NCI-H748 treated with DMSO at 0.1 percent for 48 hours (cell line): ENCODE data around the gene TRMT5.

ENCODE experiments used
- DNase-seq: peaks from one replicate; lab custom pipeline; 2025; lab: John Stamatoyannopoulos, UW

The TRMT5 gene, protein sequence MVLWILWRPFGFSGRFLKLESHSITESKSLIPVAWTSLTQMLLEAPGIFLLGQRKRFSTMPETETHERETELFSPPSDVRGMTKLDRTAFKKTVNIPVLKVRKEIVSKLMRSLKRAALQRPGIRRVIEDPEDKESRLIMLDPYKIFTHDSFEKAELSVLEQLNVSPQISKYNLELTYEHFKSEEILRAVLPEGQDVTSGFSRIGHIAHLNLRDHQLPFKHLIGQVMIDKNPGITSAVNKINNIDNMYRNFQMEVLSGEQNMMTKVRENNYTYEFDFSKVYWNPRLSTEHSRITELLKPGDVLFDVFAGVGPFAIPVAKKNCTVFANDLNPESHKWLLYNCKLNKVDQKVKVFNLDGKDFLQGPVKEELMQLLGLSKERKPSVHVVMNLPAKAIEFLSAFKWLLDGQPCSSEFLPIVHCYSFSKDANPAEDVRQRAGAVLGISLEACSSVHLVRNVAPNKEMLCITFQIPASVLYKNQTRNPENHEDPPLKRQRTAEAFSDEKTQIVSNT

DNA sequence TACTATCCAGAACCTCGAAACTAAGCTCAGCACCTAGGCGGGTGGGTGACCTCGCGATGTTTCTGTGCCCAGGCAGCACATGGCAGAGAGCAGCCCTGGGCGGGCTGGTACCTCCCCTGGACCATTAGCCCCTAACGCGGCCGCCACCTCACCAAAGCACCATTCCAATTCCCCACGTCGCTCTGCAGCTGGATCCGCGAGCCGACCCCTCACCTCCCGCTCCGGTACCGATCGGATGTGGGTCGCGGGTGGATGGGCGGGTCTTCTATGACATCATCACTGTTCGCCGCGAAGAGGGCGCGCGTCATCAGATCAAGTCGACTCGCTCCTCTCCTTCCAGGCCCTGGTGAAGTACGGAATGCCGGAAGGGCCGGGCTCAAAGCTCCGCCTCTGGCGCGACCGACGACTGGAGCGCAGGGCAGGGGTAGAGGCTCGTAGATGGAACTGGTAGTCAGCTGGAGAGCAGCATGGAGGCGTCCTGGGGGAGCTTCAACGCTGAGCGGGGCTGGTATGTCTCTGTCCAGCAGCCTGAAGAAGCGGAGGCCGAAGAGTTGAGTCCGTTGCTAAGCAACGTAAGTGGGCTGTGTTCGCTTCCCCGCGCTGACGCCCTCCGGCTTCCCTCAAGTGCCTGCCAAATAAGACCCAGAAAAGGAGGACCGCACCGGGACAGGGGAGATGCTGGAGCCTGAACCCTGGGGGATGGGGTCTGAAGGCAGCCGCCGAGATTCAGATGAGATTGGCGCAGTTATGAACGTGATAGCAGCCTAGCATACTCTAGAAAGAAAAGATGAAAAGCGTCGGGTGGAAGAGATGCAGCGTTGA is at the start of gene TRMT5, which contains the start of gene SLC38A6:
Gene TRMT5 (minus strand): TSS at position 269 of the 822 bp plus-strand sequence. CDS start 106 bp downstream, at position 163.
Gene SLC38A6 (plus strand): TSS at position 435 of the 822 bp plus-strand sequence. CDS start 33 bp downstream, at position 468.
- DNase-seq = peak; percentile 91

DNA sequence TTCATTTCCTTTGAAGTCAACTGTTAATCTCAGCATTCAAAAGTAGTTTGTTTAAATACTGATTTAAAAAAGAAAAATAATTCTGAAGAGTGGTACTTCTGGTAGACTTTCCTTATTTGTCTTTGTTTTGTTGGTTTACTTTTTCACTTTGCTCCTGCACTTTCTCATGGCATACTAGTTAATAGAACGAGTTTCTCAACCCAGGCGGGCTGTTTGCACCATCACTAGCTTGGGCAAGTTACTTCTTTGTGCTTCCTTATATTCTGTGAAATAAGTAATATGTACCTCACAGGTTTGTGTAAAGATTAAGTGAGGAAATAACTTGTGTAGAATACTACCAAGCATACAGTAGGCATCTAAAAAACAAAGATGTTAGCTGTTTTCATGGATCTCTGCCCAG is 45.6 kb upstream of the TRMT5 start:
- DNase-seq = no peak

DNA sequence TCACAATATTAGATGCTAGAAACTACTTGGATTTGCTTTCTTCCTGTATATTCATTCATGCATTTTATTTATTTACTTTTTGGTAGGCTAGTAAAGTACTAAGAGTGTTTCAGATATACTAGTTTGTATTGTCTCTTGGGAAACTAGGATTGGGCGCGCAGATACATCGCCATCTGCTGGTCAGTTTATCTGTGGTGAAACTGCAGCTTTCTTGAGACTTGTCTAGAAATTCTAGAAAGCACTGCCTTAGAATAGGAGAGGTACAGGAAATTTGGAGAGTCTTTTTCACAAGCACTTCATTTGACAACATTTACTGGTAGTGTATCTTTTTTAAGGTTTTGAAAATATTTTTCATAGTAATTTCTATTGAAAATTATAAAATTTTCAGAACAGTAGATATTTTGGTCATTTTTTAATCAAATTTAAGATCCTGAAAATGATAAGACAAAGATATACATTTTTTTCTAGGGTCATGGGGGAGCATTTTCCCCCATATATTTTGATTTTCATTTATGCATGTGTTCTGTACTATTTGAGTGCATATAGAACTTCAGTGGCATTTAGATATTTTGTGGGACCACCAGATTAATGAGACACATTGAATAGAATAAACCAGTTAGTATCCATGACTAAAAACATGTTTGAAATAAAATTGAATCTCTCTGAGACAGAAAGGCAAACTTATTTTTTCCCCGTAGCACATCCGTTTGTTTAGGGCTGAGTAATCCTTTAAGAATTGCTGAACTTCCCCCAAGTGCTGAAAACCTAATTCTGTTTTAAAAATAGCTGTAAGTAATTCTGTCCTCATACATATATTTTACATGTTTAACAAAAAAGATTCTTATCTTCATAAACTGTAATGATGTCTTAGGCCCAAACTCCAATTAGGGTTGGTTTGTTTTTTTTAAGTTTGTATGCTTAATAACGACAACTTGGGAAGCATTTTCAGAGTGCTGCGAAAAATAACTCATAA is 44.7 kb upstream of the TRMT5 start:
- DNase-seq = peak; percentile 83

DNA sequence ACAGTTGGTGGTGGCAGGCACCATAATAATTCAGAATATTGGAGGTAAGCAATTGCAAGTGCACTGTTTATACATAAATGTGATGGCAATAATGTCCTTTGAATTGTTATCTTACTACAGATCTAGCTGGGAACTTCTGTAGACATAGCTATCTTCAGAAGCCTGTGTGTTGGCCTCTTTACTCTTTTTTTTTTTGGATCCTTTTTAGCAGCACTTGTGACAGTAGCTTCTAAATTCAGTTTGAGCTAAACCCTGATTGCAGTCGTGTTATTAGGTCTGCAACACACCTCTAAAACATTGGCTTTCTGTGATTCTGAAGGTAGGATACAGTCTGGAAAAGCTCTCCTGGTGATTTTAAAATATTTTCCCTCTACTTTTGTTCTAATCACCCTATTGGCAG is 38.7 kb upstream of the TRMT5 start:
- no peak for DNase-seq

DNA sequence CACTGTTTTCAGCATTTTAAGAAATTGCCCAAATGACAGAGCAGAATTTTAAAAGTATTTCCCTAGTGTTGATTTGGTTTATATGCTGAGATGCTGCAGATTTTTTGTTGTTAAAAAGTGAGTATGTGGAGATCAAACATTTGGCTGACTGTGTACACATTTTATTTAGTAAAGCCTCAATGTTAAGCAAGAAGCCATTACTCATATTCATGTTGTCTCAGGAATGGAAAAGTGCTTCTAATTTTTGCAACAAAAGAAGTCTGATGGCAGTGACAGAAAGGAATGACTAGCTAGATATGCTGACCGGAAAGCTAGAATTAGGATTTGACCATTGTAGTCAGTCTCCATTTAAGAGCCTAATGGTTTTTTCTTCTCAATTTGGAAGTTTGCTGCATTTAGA is 22.7 kb upstream of the TRMT5 start:
- DNase-seq = no peak

DNA sequence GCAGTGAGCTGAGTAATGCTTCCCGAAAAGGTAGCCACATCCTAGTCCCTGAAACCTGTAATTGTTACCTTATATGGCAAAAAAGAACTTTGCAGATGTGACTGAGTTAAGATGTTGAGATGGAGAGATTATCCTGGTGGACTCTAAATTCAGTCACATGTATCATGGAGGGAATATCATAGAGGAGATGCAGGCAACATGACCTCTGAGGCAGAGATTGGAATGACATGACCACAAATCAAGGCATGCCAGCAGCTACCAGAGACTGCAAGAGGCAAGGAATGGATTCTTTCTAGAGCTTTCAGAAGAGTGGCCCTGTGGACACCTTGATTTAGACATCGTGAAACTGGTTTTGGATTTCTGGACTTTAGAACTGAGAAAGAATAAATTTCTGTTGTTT is 18.7 kb upstream of the TRMT5 start:
- no peak for DNase-seq

DNA sequence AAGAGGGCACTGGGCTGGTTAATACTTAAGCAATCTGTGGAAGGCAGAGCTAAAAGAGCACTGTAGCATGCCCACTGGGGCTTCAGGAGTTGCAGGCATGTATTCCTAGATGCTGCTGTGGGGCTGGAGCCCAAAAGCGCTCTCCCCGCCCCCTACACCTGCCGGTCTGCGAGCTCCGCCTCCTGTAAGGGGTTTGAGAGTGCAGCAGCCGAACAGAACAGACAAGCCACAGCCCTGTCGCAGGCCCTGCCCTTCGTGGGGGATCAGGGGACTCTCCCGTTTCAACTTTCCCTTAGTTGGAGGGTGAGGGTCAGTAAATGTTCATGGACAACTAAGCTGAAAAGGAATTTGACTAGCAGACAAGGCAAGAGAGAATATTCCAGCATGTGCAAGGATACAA is 17.7 kb upstream of the TRMT5 start:
- DNase-seq = no peak

DNA sequence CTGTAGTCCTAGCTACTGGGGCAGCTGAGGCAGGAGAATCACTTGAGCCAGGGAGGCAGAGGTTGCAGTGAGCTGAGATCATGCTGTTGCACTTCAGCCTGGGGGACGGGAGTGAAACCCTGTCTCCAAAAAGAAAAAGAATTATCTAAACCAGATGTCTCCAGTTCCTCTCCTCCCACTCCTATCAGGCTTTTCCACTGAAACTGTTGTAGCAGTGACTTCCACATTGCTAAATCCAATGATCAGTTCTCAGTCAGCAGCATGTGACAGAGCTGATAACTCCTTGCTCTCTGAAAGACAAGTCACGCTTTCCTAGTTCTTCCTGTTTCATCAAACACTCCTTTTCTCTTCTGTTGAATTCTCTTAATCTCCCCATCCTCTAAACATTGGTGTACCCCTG is 8.7 kb upstream of the TRMT5 start:
- DNase-seq = no peak

DNA sequence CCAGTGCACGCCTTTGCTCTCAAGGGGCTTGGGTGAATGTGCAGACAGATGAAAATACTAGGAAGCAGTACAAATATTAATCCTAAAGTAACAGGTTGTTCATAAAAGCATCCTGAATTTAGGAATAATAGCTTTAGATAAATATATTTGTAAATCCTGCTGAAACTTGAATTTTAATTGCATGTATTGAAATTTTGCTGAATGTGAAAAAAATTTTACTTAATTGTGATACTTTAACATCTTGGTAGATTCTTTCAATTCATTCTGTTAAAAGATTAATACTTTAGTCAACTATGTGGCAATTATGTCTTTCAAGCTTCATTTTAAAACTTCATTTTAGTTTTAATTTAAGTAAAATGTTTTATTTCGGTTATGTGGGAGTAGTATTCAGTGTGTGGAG is 5.6 kb upstream of the TRMT5 start:
- DNase-seq = no peak

DNA sequence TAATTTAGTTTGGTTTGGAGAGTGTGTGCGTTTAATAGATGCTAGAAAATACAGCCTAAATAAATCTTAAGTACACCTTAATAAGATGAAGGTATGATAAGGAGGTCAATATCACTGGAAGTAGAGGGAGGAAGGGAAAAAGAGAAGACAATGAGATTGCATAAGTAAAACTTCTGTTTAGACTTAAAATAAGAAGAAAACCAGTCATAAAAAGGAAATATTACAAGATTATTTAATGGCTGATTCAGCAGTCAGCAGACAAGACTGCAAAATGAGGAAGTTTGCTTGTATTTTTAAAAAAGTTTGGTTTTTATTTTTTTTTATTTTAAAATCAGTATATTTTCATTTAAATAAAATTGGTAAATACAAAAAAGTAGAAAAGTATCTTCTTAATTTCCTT is 3.3 kb upstream of the TRMT5 start:
- DNase-seq = no peak

DNA sequence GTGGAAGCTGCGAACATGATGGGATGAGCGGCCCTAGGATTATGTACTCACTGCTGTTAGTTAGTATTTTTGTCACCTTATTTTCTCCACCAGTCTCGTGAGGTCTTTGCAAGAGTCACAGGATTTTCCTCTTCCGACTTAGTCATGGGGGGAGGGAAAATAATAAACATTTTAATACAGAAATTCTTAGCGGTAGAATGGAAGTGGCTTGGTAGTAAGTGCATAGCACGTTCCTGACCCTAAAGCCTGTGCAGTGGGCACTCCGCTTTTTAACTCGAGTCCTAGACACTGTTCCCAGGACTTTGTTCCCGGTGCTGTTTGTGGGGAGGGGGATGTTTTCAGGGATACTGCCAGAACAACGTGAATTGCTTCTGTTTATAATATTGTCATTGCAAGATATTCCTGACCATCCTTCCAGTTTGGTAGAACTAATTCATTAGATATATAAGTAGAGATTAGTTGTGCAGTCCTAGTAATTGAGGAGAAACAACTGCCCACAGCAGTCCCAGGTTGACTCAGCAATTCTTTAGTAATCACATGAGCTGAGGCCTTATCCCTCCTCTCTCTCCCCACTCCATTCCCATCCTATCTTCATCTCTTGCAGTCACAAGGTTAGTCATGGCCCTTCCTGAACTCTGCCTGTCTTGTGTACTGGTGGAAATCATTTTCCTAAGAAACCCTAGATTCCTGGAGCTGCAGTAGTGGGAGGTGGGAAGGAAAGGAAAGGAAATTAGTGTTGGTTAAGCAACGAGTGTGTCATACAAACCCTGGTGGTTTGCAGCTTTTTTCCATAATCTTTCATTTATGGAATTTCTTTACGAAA is 965 bp upstream of the TRMT5 start:
- peak; percentile 74 for DNase-seq

DNA sequence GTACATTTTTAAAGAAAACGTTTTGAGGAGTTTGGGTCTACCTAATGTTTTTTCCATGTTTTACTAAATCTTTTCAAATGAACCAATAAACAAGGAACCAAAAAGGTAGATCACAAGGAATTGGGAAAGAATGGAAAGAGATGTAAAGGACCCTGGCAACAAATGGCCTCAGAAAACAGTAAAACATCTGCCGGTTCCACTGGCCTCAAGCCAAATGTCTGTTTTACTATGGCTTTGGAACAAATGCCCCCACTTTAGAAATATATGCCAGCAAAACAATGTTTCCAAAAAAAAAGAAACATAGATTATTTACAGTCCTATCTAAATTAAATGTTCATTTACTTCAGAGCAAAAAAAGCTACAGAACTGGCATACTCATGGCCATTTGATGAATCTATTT is 3.0 kb downstream of the TRMT5 start:
- DNase-seq = no peak

DNA sequence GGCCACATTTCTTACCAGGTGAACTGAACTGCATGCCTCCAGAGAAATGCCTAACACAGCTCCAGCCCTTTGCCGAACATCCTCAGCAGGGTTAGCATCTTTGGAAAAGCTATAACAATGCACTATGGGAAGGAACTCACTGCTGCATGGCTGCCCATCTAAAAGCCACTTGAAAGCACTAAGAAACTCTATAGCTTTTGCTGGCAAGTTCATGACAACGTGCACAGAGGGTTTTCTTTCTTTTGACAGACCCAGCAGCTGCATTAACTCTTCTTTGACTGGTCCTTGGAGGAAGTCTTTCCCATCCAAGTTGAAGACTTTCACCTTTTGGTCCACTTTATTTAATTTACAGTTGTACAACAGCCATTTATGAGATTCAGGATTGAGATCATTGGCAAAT is 5.3 kb downstream of the TRMT5 start:
- DNase-seq = no peak

DNA sequence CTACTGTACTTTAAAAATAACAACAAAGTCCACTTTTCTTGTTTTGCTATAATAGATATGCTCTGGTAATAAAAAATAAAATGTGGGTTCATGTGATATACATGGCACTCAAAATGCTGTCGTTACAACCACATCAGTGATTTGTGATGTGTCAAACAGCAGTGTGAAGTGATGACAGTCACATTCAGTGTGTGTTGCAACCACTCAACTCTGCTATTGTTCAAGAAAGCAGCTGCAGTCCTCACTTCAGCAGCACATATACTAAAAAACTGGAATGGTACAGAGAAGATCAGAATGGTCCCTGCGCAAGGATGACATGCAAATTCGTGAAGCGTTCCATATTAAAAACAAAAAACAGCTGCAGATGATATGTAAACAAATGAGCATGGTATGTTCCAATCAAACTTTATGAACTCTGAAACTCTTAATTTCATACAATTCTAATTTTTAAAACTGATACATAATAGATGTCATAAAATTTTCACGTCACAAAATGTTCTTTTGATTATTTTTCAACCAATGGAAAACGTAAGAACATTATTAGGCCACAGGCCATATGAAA is 6.7 kb downstream of the TRMT5 start:
- DNase-seq = no peak

DNA sequence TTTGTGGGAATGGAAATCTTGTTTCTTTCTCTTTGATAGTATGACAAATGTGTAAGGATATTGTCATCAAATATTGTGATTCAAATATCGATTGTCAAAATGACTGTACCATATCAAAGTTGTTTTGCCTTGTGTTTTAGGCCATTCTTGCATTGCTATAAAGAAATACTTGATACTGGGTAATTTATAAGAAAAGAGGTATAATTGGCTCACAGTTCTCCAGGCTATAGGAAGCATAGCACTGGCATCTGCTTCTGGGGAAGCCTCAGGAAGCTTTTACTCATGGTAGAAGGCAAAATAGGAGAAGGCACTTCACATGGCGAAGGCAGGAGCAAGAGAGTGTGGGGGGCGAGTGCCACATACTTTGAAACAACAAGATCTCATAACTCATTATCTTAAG is 7.8 kb downstream of the TRMT5 start:
- DNase-seq = no peak

DNA sequence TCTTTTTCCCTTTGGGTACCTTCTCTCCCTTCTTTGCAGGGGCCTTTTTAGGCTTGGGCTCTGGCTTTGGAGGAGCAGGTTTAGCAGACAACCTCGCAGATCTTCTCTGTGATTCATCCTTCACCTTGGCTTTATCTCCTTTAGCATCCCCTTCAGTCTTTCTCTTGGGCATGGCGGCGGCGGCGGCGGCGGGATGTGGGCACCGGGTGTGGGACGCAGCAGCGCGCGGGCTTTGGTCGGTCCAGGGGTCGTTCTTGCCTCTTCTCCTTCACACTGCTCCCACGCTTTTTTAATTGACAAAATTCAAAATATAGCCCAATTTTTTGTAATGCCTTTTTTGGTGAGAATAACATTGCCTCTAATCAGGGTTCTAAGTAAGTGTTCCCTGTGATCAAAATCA is 8.6 kb downstream of the TRMT5 start:
- no peak for DNase-seq

DNA sequence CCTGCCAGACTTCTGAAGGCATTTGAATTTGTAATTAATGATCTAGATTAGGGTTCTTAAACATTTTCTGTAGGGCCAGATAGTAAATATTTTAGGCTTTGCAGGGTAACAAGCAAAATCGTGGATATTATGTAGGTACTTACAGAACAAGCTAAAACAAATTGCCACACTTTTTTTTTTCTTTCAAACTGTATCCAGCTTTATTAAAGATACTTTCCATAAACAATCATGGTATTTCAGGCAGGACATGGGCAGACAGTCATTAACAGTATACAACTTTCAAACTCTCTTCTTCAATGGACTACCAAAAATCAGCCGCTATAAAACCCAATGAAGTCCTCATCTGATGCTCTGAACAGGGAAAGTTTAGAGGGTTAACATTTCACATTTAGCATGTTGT is 9.6 kb downstream of the TRMT5 start:
- DNase-seq = no peak

DNA sequence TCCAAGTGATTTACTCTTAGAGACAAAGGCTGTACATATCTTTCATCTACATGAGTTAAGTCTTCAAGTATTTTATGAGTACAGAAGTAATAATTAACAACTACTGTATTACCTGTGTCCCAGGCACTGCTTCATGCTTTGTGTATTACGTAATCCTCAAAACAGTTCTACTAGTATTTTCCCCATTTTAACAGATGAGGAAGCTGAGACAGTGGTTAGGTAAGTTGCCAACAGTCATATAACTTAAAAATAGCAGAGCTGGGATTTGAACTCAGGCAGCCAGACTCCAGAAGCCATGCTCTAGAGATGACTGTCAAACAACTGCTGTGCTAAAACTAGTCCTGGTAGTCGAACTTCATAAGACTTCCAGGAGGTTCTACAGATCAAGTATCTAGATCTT is 10.7 kb downstream of the TRMT5 start:
- no peak for DNase-seq

DNA sequence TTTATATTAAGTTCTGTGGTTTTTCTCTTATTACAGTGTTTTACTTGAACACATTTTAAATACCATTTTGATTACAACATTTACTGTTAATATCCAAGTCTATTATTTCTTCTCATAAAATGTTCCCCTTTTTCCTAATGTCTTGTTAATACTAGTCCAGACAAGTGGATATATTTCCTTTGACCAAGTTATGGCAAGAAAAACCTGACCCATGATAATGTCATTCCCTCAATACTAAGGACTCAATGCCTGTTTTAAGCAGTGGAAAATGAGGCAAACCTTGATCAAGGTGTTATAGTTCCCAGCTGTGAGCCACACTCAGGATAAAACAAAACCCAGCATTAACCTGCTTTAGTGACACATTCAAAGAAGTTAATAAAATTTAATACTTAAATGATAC is 12.2 kb downstream of the TRMT5 start:
- DNase-seq = no peak

DNA sequence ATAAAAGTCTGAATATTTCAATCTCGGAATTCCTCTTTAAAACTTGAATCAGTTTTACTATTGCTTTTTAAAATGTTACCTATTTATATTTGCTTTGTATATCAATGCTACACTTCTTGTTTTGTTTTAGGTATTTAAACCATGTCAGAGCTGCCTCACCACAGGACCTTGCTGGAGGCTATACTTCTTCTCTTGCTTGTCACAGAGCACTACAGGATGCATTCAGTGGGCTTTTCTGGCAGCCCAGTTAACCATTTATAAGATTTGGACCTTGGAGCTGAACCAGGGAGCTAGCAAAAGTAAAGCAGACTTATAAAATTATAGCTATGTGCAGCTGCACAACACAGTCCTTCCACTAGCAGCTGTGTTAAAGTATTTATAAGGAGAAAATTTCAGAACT is 12.8 kb downstream of the TRMT5 start:
- DNase-seq = no peak

DNA sequence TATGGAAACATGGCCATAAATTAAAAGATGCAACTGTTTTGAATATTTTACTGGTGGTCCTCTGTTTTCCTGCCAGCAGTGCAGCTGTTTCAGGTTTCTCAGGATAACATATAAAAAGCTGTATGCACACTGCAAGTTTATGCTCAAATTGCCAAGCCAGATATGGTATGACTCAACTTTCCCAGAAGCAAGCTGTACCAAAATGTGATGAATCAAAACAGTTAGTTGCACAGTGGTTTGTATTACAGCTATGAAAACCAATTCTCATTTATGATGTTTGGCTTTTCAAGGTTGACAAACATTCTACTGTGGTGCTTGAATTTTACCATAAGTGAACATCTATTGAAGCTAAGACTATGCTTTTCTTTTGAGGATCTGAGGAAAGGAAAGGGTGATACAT is 15.5 kb downstream of the TRMT5 start:
- DNase-seq = no peak
